ENCODE data around the gene SATB1. TPM values are rescaled to one million over a fixed set of nuclear protein-coding genes. Genes with fewer than 3 reads are reported as not detected.

Gene SATB1
- total and polyA plus RNA-seq, 2 of the 8 experiments (the other 6 are each of a cell fraction or from before 2014, with no cell fraction given) = 18.8 to 28.0 TPM

GRCh38 chr3:18297126-18297525, 128.0 kb downstream of the SATB1 start (continued):
- TF ChIP-seq POLR2AphosphoS5 (IDR thresholded peaks at IDR 0.05; ENCODE audit: low read depth, low read length) = no peak

Measured in H1 (cell line).